ENCODE results near the gene AGO4.

GRCh38 chr1:35851132-35851869 lies 43.5 kb downstream of the AGO4 start:
- TF ChIP-seq, protein P1, sequence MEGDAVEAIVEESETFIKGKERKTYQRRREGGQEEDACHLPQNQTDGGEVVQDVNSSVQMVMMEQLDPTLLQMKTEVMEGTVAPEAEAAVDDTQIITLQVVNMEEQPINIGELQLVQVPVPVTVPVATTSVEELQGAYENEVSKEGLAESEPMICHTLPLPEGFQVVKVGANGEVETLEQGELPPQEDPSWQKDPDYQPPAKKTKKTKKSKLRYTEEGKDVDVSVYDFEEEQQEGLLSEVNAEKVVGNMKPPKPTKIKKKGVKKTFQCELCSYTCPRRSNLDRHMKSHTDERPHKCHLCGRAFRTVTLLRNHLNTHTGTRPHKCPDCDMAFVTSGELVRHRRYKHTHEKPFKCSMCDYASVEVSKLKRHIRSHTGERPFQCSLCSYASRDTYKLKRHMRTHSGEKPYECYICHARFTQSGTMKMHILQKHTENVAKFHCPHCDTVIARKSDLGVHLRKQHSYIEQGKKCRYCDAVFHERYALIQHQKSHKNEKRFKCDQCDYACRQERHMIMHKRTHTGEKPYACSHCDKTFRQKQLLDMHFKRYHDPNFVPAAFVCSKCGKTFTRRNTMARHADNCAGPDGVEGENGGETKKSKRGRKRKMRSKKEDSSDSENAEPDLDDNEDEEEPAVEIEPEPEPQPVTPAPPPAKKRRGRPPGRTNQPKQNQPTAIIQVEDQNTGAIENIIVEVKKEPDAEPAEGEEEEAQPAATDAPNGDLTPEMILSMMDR (IDR thresholded peaks at IDR 0.05; ENCODE audit: poor library complexity) = no peak
- TF ChIP-seq EZH2 (IDR thresholded peaks at IDR 0.05; ENCODE audit: borderline replicate concordance) = no peak

Measured in hepatocyte (in vitro differentiated cells).